Endothelial cell of umbilical vein (primary cell): ENCODE results near the gene LENG9.

Source experiments
- CTCF ChIP-seq, 2 donors: IDR thresholded peaks; 1 replicate in 1 of 2; 2 replicates in 1 of 2; pipeline ENCODE4 v1.5.1; 2011; ENCODE audit warnings: low read length in 2 of 2, mild to moderate bottlenecking in 2 of 2, moderate library complexity in 2 of 2, control low read depth in 1 of 2, inconsistent platforms in 1 of 2, low read depth in 1 of 2; ENCODE audit not compliant: insufficient read depth in 1 of 2; ENCODE audit errors: extremely low read depth in 1 of 2
- EZH2 ChIP-seq: IDR thresholded peaks from 2 replicates; pipeline ENCODE4 v1.6.1; 2012; ENCODE audit warnings: borderline replicate concordance, low read depth, mild to moderate bottlenecking, moderate library complexity, low read length, inconsistent platforms; ENCODE audit not compliant: severe bottlenecking
- GATA2 ChIP-seq: IDR thresholded peaks from 2 replicates; pipeline ENCODE4 v1.7.0; 2011; ENCODE audit warnings: low read depth, mild to moderate bottlenecking, moderate library complexity, mixed read lengths, low read length; ENCODE audit not compliant: insufficient read length, insufficient read depth
- MAX ChIP-seq: IDR thresholded peaks from 2 replicates; pipeline ENCODE4 v1.6.1; 2011; ENCODE audit not compliant: insufficient read depth, insufficient read length
- POLR2A ChIP-seq: IDR thresholded peaks from 2 replicates; pipeline ENCODE4 v1.6.1; 2012; ENCODE audit warnings: low read depth, mild to moderate bottlenecking, control low read depth, low read length
- POLR2AphosphoS5 ChIP-seq: IDR thresholded peaks from 2 replicates; pipeline ENCODE4 v1.6.1; 2012; ENCODE audit warnings: low read depth, mild to moderate bottlenecking, control low read depth, low read length, moderate library complexity; ENCODE audit not compliant: insufficient read depth

- TF ChIP-seq CTCF (IDR thresholded peaks at IDR 0.05; ENCODE audit: extremely low read depth in 1 of 2, insufficient read depth in 1 of 2, low read depth in 1 of 2, low read length in 2 of 2) (no peak), POLR2A (no peak), EZH2 (no peak), POLR2AphosphoS5 (no peak), MAX (no peak), GATA2 (no peak)
Observed at GRCh38 chr19:54444737-54445136, 18.8 kb downstream of the LENG9 start.
